HepG2 (cell line): ENCODE data around the gene NFIL3. TPM values are rescaled to one million over a fixed set of nuclear protein-coding genes. Genes with fewer than 3 reads are reported as not detected.

Experiments used
- ARID3A ChIP-seq: IDR thresholded peaks from 2 replicates; pipeline ENCODE4 v1.6.1; 2012; ENCODE audit warnings: low read depth, low read length, improper control_type of control experiment
- E2F5 ChIP-seq: sonication (generic); formaldehyde crosslinking; conservative IDR thresholded peaks from 2 replicates; pipeline ENCODE4 v1.4.0; 2020; ENCODE audit warnings: missing genetic modification reagents
- ISL2 ChIP-seq: sonication (generic); formaldehyde crosslinking; IDR thresholded peaks from 2 replicates; pipeline ENCODE4 v1.5.0; 2020; ENCODE audit warnings: missing genetic modification reagents
- SNAPC2 ChIP-seq: sonication (generic); formaldehyde crosslinking; IDR thresholded peaks from 2 replicates; pipeline ENCODE4 v1.8.1; 2022; ENCODE audit warnings: mild to moderate bottlenecking, missing genetic modification reagents
- SNAPC4 ChIP-seq: sonication (generic); formaldehyde crosslinking; IDR thresholded peaks from 2 replicates; pipeline ENCODE4 v1.4.0; 2020; ENCODE audit warnings: mild to moderate bottlenecking, missing genetic modification reagents
- SRSF1 ChIP-seq: fragments of 200-400 bp; formaldehyde crosslinking; optimal IDR thresholded peaks from 2 replicates; pipeline ENCODE3; 2017; ENCODE audit warnings: mild to moderate bottlenecking, low read depth, low read length, moderate library complexity
- UBTF ChIP-seq: sonication (generic); formaldehyde crosslinking; IDR thresholded peaks from 2 replicates; pipeline ENCODE4 v1.4.0; 2020; ENCODE audit warnings: mild to moderate bottlenecking, missing genetic modification reagents
- ZFYVE20 ChIP-seq: sonication (generic); formaldehyde crosslinking; IDR thresholded peaks from 2 replicates; pipeline ENCODE4 v1.8.0; 2023; ENCODE audit warnings: low read depth, mild to moderate bottlenecking, moderate library complexity, missing genetic modification reagents, borderline replicate concordance
- ZNF512B ChIP-seq: sonication (generic); formaldehyde crosslinking; IDR thresholded peaks from 2 replicates; pipeline ENCODE4 v1.5.1; 2020; ENCODE audit warnings: missing genetic modification reagents, mild to moderate bottlenecking, borderline replicate concordance
- ZNF580 ChIP-seq: IDR thresholded peaks from 2 replicates; pipeline ENCODE4 v1.6.1; 2016; ENCODE audit warnings: low read depth, borderline replicate concordance
- ZNF788 ChIP-seq: sonication (generic); formaldehyde crosslinking; IDR thresholded peaks from 2 replicates; pipeline ENCODE4 v1.5.0; 2020; ENCODE audit warnings: mild to moderate bottlenecking, missing genetic modification reagents, borderline replicate concordance
- ZXDC ChIP-seq: sonication (generic); formaldehyde crosslinking; IDR thresholded peaks from 2 replicates; pipeline ENCODE4 v1.5.0; 2020; ENCODE audit warnings: mild to moderate bottlenecking, missing genetic modification reagents
- polyA plus RNA-seq, 8 experiments: library from polyadenylated mRNA; depleted of rRNA in 3 of 8; stranded (reverse) in 7 of 8; unstranded in 1 of 8; fragments of >200 nt; fragmentation: Illumina TruSeq in 4 of 8; extraction: Trizol in 4 of 8; gene quantifications; 2 replicates each; pipeline versions ENCODE4 v1.2.1 to v1.2.3, GENCODE V29; 2011 to 2016; ENCODE audit warnings: low read depth in 4 of 8, missing spikeins in 1 of 8, mixed read lengths in 1 of 8; ENCODE audit not compliant: insufficient read depth in 1 of 8
- total RNA-seq, 5 experiments: library from RNA; depleted of rRNA; stranded (reverse); fragments of >200 nt; fragmentation: Illumina TruSeq; extraction: Trizol; gene quantifications; 2 replicates each; pipeline ENCODE4 v1.2.3, GENCODE V29; 2016; ENCODE audit warnings: low read depth in 1 of 5

Gene NFIL3
- total and polyA plus RNA-seq, 2 of the 13 experiments (the other 11 are each of a cell fraction or from before 2014, with no cell fraction given) = 46.6 to 54.2 TPM

GRCh38 chr9:91395106-91395552 lies 28.5 kb downstream of the NFIL3 start (continued):
- TF ChIP-seq E2F5 (CRISPR knock-in tag) (no peak), SNAPC4 (CRISPR knock-in tag) (no peak), ZXDC (CRISPR knock-in tag) (no peak), ZNF580 (CRISPR knock-in tag) (0 out of 2 replicates have a peak, but pooled peaks have one; percentile 29), ZFYVE20 (CRISPR knock-in tag) (no peak), SNAPC2 (no peak), ARID3A (peak; percentile 87), SRSF1 (no peak), ZNF512B (0 out of 2 replicates have a peak, but pooled peaks have one; percentile 64), ZNF788 (CRISPR knock-in tag) (no peak), UBTF (CRISPR knock-in tag) (no peak), ISL2 (peak; percentile 78)
